ENCODE results near the gene CPM. TPM values are rescaled to one million over a fixed set of nuclear protein-coding genes. Genes with fewer than 3 reads are reported as not detected.
"Not testable (repeated sequence)": the region's sequence is repeated elsewhere in the genome, so short reads cannot be mapped to it uniquely, and the experiment has no call there.

Gene CPM
- total and polyA plus RNA-seq, 5 donors from 2014 or later, result 2.5 to 7.9 (median 5.6) TPM

DNA sequence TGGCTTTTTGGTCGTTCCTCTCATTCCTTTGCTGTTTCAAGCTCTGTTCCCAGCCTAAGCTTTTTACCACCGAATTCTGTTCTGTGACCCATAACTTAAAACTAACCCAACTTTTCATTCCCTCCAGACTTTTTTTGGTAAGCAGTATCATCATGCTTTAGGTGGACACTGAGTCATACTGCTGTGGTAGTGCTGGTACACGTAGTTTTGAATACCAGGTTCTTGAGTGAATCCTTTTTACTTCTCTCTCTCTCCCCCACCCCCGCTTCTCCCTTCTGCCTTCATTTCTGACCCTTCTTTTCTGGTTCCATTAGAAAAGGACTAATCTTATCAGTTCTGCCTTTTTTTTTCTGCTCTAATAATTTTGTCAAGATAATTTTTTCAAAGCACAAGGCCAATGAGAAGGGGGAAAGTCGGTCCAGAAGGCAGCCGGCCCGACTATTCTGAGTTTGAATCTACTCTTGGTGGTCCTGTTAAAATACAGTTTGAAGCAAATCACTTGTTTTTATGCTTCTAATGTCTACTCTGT, 127.3 kb downstream of the CPM start:
- DNase-seq (no peak), ATAC-seq (ENCODE audit: low read depth in 2 of 2) (no peak)
- Mint-ChIP-seq H3K4me3 (peak overlapping the region in 1 of 4 donors; percentile 89), H3K36me3 (peaks cover 7% of the 10 kb centered on the region), H3K27ac (no peak overlapping the region), H3K9me3 (peaks cover 0 to 2% (median 0%) of the 10 kb centered on the region in 7 donors), H3K4me1 (peaks cover 2 to 24% (median 10%) of the 10 kb centered on the region in 4 donors), H3K27me3 (peaks cover 4% of the 10 kb centered on the region)
- no peaks in the 10 kb centered on the region for H3K9me3 ChIP-seq (ENCODE audit: control insufficient read depth in 2 of 2, low read length in 2 of 2)
- no peaks in the 10 kb centered on the region for H3K27me3 ChIP-seq (ENCODE audit: control insufficient read depth, insufficient read depth, low read length)
- H3K4me1 ChIP-seq (ENCODE audit: control insufficient read depth, insufficient read depth, low read length, poor library complexity, severe bottlenecking), result peaks cover 21% of the 10 kb centered on the region
- H3K4me3 ChIP-seq (ENCODE audit: low read depth, low read length), result no peak overlapping the region
- H3K27ac ChIP-seq (ENCODE audit: insufficient read depth, low read length, poor library complexity, severe bottlenecking), result no peak overlapping the region
- peaks cover 4% of the 10 kb centered on the region for H3K36me3 ChIP-seq (ENCODE audit: control insufficient read depth, insufficient read depth, low read length)

DNA sequence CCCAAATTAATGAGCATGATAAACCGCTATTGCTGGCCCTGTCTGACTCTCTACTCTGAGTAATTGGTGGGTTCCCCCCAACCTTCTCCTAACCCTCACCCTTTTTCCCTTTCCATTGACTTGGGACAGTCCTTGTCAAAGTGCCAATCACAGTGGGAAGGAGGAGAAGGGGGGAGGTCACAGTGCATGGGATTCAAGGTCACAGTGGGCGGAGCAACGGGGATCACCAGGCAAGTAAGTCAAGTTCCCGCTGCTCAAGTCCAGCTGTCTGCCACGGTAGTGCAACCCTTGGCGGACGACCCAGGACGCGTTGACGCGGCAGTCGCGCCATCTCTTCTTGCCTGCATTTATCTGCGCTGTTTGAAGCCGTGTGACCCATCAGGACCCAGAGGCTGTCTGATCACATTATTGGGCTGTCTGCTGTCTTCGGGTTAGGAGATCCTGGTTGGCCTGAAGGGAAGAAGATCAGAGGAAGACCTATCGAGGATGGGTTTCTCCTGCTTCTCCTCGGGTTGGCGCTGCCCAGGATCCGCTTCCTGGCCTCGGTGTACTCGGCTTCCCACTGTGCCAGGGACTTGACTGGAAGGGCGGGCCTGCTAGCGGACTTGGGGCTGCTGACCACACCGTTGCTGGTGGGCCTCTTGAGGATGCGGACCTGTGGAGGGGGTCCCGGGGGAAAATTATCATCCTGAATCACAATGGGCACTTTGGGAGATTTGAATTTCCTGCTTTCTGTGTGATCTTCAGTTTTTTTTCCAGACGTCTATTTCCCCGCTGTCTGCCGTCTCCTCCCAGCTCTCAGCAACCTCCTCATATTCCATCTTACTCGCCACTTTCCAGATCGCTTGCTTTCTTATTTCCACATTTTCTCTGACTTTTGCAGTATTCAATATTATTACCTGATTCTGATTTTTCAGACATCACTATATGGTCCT, 128.0 kb downstream of the CPM start:
- peaks cover 7% of the 10 kb centered on the region for H3K36me3 Mint-ChIP-seq
- H3K4me3 Mint-ChIP-seq, result peak overlapping the region in 2 of 4 donors; percentile 27 to 46
- no peaks in the 10 kb centered on the region for H3K27me3 ChIP-seq (ENCODE audit: control insufficient read depth, insufficient read depth, low read length)
- H3K9me3 Mint-ChIP-seq, result peaks cover 0 to 2% (median 0%) of the 10 kb centered on the region in 7 donors
- H3K9me3 ChIP-seq (ENCODE audit: control insufficient read depth in 2 of 2, low read length in 2 of 2), result no peaks in the 10 kb centered on the region
- H3K4me3 ChIP-seq (ENCODE audit: low read depth, low read length), result no peak overlapping the region
- peaks cover 19% of the 10 kb centered on the region for H3K4me1 ChIP-seq (ENCODE audit: control insufficient read depth, insufficient read depth, low read length, poor library complexity, severe bottlenecking)
- H3K27ac Mint-ChIP-seq, result peak overlapping the region in 1 of 3 donors; percentile 38
- H3K36me3 ChIP-seq (ENCODE audit: control insufficient read depth, insufficient read depth, low read length), result peaks cover 4% of the 10 kb centered on the region
- H3K4me1 Mint-ChIP-seq, result peaks cover 2 to 21% (median 10%) of the 10 kb centered on the region in 4 donors
- peaks cover 4% of the 10 kb centered on the region for H3K27me3 Mint-ChIP-seq
- ATAC-seq (ENCODE audit: low read depth in 2 of 2) (no peak), DNase-seq (no peak)
- H3K27ac ChIP-seq (ENCODE audit: insufficient read depth, low read length, poor library complexity, severe bottlenecking), result no peak overlapping the region

DNA sequence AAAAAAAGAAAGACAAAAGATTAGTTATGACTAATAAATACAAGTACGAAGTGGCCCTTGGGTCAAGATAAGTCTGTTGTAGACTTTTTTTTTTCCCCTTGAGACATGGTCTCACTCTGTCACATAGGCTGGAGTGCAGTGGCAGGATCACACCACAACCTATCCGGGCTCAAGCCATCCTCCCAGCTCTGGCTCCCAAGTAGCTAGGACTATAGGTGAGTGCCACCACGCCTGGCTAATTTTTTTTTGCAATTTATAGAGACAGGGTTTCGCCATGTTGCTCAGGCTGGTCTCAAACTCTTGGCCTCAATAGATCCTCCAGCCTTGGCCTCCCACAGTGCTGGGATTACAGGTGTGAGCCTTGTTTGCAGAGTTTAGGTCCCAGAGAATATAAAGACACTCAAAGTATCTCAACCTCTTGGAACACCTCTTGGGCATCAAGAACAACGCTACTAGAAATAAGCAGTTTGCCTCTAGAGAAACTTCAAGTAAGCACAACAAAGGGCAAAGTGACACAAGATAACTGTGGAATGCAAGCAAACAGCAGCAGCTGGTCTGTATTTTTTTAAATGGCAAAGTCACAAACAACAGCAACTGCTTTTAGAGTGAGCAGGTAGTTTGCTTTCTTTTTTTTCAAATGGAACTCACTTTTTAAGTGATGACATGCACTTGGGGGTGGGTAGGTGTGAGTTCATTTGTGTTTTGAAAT, 128.9 kb downstream of the CPM start:
- H3K27ac Mint-ChIP-seq, result no peak overlapping the region
- Histone ChIP-seq H3K4me3 (ENCODE audit: low read depth, low read length) (no peak overlapping the region), H3K36me3 (ENCODE audit: control insufficient read depth, insufficient read depth, low read length) (no peaks in the 10 kb centered on the region), H3K9me3 (ENCODE audit: control insufficient read depth in 2 of 2, low read length in 2 of 2) (no peaks in the 10 kb centered on the region), H3K4me1 (ENCODE audit: control insufficient read depth, insufficient read depth, low read length, poor library complexity, severe bottlenecking) (peaks cover 15% of the 10 kb centered on the region), H3K27ac (ENCODE audit: insufficient read depth, low read length, poor library complexity, severe bottlenecking) (no peak overlapping the region), H3K27me3 (ENCODE audit: control insufficient read depth, insufficient read depth, low read length) (no peaks in the 10 kb centered on the region)
- ATAC-seq (ENCODE audit: low read depth in 2 of 2), result no peak
- H3K4me3 Mint-ChIP-seq, result peak overlapping the region in 2 of 4 donors; percentile 46 to 52
- H3K4me1 Mint-ChIP-seq, result peaks cover 2 to 13% (median 7%) of the 10 kb centered on the region in 4 donors
- peaks cover 4% of the 10 kb centered on the region for H3K27me3 Mint-ChIP-seq
- peaks cover 4% of the 10 kb centered on the region for H3K36me3 Mint-ChIP-seq
- H3K9me3 Mint-ChIP-seq, result peaks cover 0 to 2% (median 0%) of the 10 kb centered on the region in 7 donors
- DNase-seq, result no peak

DNA sequence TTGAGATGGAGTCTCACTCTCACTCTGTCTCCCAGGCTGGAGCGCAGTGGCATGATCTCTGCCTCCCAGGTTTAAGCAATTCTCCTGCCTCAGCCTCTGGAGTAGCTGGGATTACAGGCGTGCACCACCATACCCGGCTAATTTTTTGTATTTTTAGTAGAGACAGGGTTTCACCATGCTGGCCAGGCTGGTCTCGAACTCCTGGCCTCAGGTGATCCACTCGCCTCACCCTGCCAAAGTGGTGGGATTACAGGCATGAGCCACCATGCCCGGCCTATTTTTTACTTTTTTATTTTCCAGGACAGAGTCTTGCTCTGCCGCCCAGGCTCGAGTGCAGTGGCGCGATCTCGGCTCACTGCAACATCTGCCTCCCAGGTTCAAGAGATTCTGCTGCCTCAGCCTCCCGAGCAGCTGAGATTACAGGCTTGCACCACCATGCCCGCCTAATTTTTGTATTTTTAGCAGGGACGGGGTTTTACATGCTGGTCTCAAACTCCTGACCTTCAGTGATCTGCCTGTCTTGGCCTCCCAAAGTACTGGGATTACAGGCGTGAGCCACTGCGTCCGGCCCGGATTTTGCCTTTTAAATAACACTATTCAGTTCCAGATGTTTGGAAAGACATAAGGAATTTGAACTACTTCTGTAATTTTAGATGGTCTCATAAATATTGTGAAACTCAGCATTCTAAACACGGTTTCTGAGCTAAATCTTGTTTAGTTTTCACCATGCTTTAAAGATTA, 129.9 kb downstream of the CPM start:
- H3K36me3 Mint-ChIP-seq; H3K27ac ChIP-seq (ENCODE audit: insufficient read depth, low read length, poor library complexity, severe bottlenecking); DNase-seq; H3K4me3 ChIP-seq (ENCODE audit: low read depth, low read length); H3K9me3 ChIP-seq (ENCODE audit: control insufficient read depth in 2 of 2, low read length in 2 of 2); H3K27me3 Mint-ChIP-seq; H3K4me1 Mint-ChIP-seq; H3K9me3 Mint-ChIP-seq; ATAC-seq (ENCODE audit: low read depth in 2 of 2); H3K4me3 Mint-ChIP-seq; H3K27me3 ChIP-seq (ENCODE audit: control insufficient read depth, insufficient read depth, low read length); H3K27ac Mint-ChIP-seq; H3K36me3 ChIP-seq (ENCODE audit: control insufficient read depth, insufficient read depth, low read length): not testable (repeated sequence)
- H3K4me1 ChIP-seq (ENCODE audit: control insufficient read depth, insufficient read depth, low read length, poor library complexity, severe bottlenecking), result peaks cover 10% of the 10 kb centered on the region

DNA sequence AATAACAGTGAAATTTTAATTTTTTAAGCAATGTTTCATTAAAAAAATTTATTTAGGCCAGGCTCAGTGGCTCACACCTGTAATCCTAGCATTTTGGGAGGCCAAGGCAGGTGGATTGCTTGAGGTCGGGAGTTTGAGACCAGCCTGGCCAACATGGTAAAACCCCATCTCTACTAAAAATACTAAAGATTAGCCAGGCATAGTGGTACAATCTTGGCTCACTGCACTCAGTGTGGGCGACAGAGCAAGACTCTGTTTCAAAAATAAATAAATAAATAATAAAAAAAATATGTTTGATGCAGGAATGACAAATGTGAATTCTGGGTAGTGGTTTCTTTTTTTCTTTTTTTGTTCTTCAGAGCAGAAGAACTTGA, 130.6 kb downstream of the CPM start:
- H3K4me3 ChIP-seq (ENCODE audit: low read depth, low read length); H3K36me3 Mint-ChIP-seq; ATAC-seq (ENCODE audit: low read depth in 2 of 2); H3K27me3 Mint-ChIP-seq; H3K27me3 ChIP-seq (ENCODE audit: control insufficient read depth, insufficient read depth, low read length); H3K9me3 ChIP-seq (ENCODE audit: control insufficient read depth in 2 of 2, low read length in 2 of 2); H3K4me1 Mint-ChIP-seq; DNase-seq; H3K9me3 Mint-ChIP-seq; H3K4me1 ChIP-seq (ENCODE audit: control insufficient read depth, insufficient read depth, low read length, poor library complexity, severe bottlenecking); H3K27ac Mint-ChIP-seq; H3K27ac ChIP-seq (ENCODE audit: insufficient read depth, low read length, poor library complexity, severe bottlenecking); H3K36me3 ChIP-seq (ENCODE audit: control insufficient read depth, insufficient read depth, low read length): not testable (repeated sequence)
- peak overlapping the region in 1 of 4 donors; percentile 2 for H3K4me3 Mint-ChIP-seq

Other genes with a start within 250 kb of the CPM start
- 37.0 TPM for gene NUP107, start 246.2 kb downstream of the CPM start, total RNA-seq
- 10 to 100 TPM; 28.9 to 36.7 (median 31.8) TPM for gene NUP107, start 246.2 kb downstream of the CPM start, polyA plus RNA-seq
- gene SLC35E3, start 187.0 kb downstream of the CPM start, total RNA-seq, result 12.1 TPM
- gene SLC35E3, start 187.0 kb downstream of the CPM start, polyA plus RNA-seq, result 10 to 100 TPM; 12.7 to 20.2 (median 15.2) TPM
- 101 TPM for gene MDM2, start 125.0 kb downstream of the CPM start, total RNA-seq
- 10 to 100 TPM; 21.8 to 26.4 (median 23.3) TPM for gene MDM2, start 125.0 kb downstream of the CPM start, polyA plus RNA-seq

Measured in CD4-positive, CD25-positive, alpha-beta regulatory T cell (primary cell).